Heart right ventricle (tissue), 16 donors: Measurements from ENCODE around the gene LIMCH1. TPM values are rescaled to one million over a fixed set of nuclear protein-coding genes. Genes with fewer than 3 reads are reported as not detected.

Experiments
- ATAC-seq, 8 donors: fragments of 200-7000 bp; cut with Tn5 transposase; one replicate each; pipeline ENCODE4 v1.9.1; 2020; ENCODE audit warnings: mild to moderate bottlenecking in 8 of 8, moderate library complexity in 8 of 8, moderate number of reproducible peaks in 1 of 8
- DNase-seq, 2 donors: peaks; one replicate each; pipeline ENCODE4 v3.0.0-alpha.2; 2020
- H3K27ac ChIP-seq, 10 donors: fragments of 200-600 bp; sonication (generic) in 2 of 10; one replicate each; pipeline versions ENCODE4 v1.5.0 to v1.8.0; 2020 to 2022; ENCODE audit warnings: mild to moderate bottlenecking in 3 of 10
- H3K27me3 ChIP-seq, 7 donors: fragments of 200-600 bp; one replicate each; pipeline ENCODE4 v1.8.0; 2021 to 2022; ENCODE audit warnings: mild to moderate bottlenecking in 2 of 7
- H3K36me3 ChIP-seq, 9 donors: fragments of 200-600 bp; sonication (generic) in 1 of 9; one replicate each; pipeline versions ENCODE4 v1.5.0 to v1.8.0; 2020 to 2022; ENCODE audit warnings: mild to moderate bottlenecking in 2 of 9
- H3K4me1 ChIP-seq, 9 donors: fragments of 200-600 bp; sonication (generic) in 1 of 9; one replicate each; pipeline versions ENCODE4 v1.5.0 to v1.8.0; 2020 to 2022; ENCODE audit warnings: mild to moderate bottlenecking in 4 of 9
- H3K4me3 ChIP-seq, 10 donors: fragments of 200-600 bp; sonication (generic) in 2 of 10; one replicate each; pipeline versions ENCODE4 v1.5.0 to v1.8.0; 2020 to 2022; ENCODE audit warnings: mild to moderate bottlenecking in 7 of 10, moderate library complexity in 2 of 10
- H3K9me3 ChIP-seq, 11 donors: fragments of 200-600 bp in 10 of 11; sonication (generic) in 2 of 11; one replicate each; pipeline versions ENCODE4 v1.5.0 to v1.8.0; 2013 to 2022; ENCODE audit warnings: mild to moderate bottlenecking in 2 of 11, control low read depth in 1 of 11, moderate library complexity in 1 of 11
- CTCF ChIP-seq, 9 donors: fragments of 200-600 bp; sonication (generic) in 2 of 9; IDR thresholded peaks; one replicate each; pipeline versions ENCODE4 v1.5.0 to v1.8.0; 2021 to 2022; ENCODE audit warnings: antibody characterized with exemption in 9 of 9, mild to moderate bottlenecking in 5 of 9, moderate library complexity in 1 of 9
- WGBS, 2 donors: extraction: QIAGEN DNeasy Blood & Tissue Kit; methylation state at CpG; one replicate each; pipeline ENCODE4 v1.1.7; 2013; ENCODE audit warnings: inconsistent platforms in 1 of 2; 5-methylcytosine and 5-hydroxymethylcytosine counted together
- intact Hi-C, 10 donors: fragments of 100-400 bp; cut with DNase I; formaldehyde crosslinking; loops; one replicate each; pipeline versions ENCODE4 v1.11.1 to v1.14.2; 2022
- polyA plus RNA-seq, 2 donors: library from polyadenylated mRNA; stranded (reverse); fragments of 200-250 nt; gene quantifications; one replicate each; pipeline ENCODE4 v1.2.3, GENCODE V29; 2013
- total RNA-seq, 10 donors: library from RNA; stranded (reverse); fragmentation: NEBNext Ultra II Directional in 3 of 10; extraction: Animal tissue kit (Norgen Biotek cat#: 25700) in 3 of 10; gene quantifications; one replicate each; pipeline versions ENCODE4 v1.2.1 to v1.2.4, GENCODE V29; 2021 to 2023
- donor health status: Arrhythmogenic right ventricular cardiomyopathy.
- donor health status: ischemic (EF 13 %, LVEDD 7.1; RV severe dilation, severe dysfunction).
- donor health status: healthy with polysubstance abuse.
- donor health status: DM: no; HTN: yes; CAD: no.
- donor health status: DM: no; HTN: no; CAD: no.
- donor health status: ischemic (EF 25% LVEDD 6.9; RV normal size, moderate dysfunction).
- donor health status: ischemic (EF 25% LVEDD 5.7; RV mildly dilated, moderate dysfunction).
- donor health status: healthy.
- donor health status: DM: yes; HTN: yes; CAD: no.
- donor health status: Ischemic cardiomyopathy.
- donor health status: ischemic (EF 35%, LVEDD 5.7; RV mildly dilated, moderate dysfunction).
- donor health status: nonischemic (EF 11% LVEDD 7.7; RV severe dilation, severe dysfunction).
- donor health status: DM: yes; HTN: yes; CAD: no.
- donor health status: PGD.
- donor health status: ischemic (EF 29% LVEDD 5.4; RV normal size, mild dysfunction).
- donor health status: nonischemic (EF 23%, LVEDD 6.1; RV moderate dilation, normal function).

LIMCH1 gene
- total and polyA plus RNA-seq, 12 donors: 28.4 to 410 (median 280) TPM

GRCh38 chr4:41745292-41746024 lies 207.5 kb downstream of the LIMCH1 start:
- ATAC-seq (no peak), DNase-seq (no peak)
- Histone ChIP-seq H3K9me3 (no peaks in the 10 kb centered on the region), H3K4me1 (peaks cover 0 to 16% (median 7%) of the 10 kb centered on the region in 9 donors), H3K4me3 (peak overlapping the region in 1 of 10 donors; percentile 6), H3K36me3 (no peaks in the 10 kb centered on the region), H3K27ac (no peak overlapping the region), H3K27me3 (peaks cover 24 to 98% (median 96%) of the 10 kb centered on the region in 7 donors)
- TF ChIP-seq CTCF (IDR thresholded peaks at IDR 0.05): no peak
- 5% methylated on average over 40 to 54 of the region's 54 CpGs for whole genome bisulfite sequencing, 2 donors
- intact Hi-C loops: no loop called here

- Histone ChIP-seq H3K4me1 (peaks cover 0 to 16% (median 7%) of the 10 kb centered on the region in 9 donors), H3K9me3 (no peaks in the 10 kb centered on the region), H3K27me3 (peaks cover 24 to 99% (median 96%) of the 10 kb centered on the region in 7 donors), H3K36me3 (no peaks in the 10 kb centered on the region), H3K27ac (no peak overlapping the region), H3K4me3 (no peak overlapping the region)
- intact Hi-C loops: no loop called here
- WGBS, 2 donors: 0 to 3% methylated on average over 27 to 36 of the region's 36 CpGs
- DNase-seq: no peak
- no peak for TF ChIP-seq CTCF (IDR thresholded peaks at IDR 0.05)
- no peak for ATAC-seq
Measured at GRCh38 chr4:41746025-41746439, 208.1 kb downstream of the LIMCH1 start.

GRCh38 chr4:41746440-41747229 lies 208.7 kb downstream of the LIMCH1 start:
- 6 to 7% methylated on average over 37 of the region's 37 CpGs for WGBS, 2 donors
- peaks cover 24 to 99% (median 98%) of the 10 kb centered on the region in 7 donors for H3K27me3 ChIP-seq
- no peaks in the 10 kb centered on the region for H3K36me3 ChIP-seq
- H3K4me3 ChIP-seq: no peak overlapping the region
- H3K4me1 ChIP-seq: peaks cover 0 to 19% (median 9%) of the 10 kb centered on the region in 9 donors
- ATAC-seq (no peak), DNase-seq (no peak)
- intact Hi-C loops: no loop called here
- no peak for TF ChIP-seq CTCF (IDR thresholded peaks at IDR 0.05)
- H3K27ac ChIP-seq: no peak overlapping the region
- no peaks in the 10 kb centered on the region for H3K9me3 ChIP-seq

- Histone ChIP-seq H3K27me3 (peaks cover 24 to 99% (median 98%) of the 10 kb centered on the region in 7 donors), H3K36me3 (no peaks in the 10 kb centered on the region), H3K9me3 (no peaks in the 10 kb centered on the region), H3K4me1 (peaks cover 0 to 22% (median 12%) of the 10 kb centered on the region in 9 donors), H3K27ac (no peak overlapping the region), H3K4me3 (no peak overlapping the region)
- WGBS, 2 donors: 2 to 4% methylated on average over 49 of the region's 49 CpGs
- DNase-seq (no peak), ATAC-seq (no peak)
- TF ChIP-seq CTCF (IDR thresholded peaks at IDR 0.05): no peak
- intact Hi-C loops: no loop called here
Measured at GRCh38 chr4:41747230-41748055, 209.5 kb downstream of the LIMCH1 start.
